Activated T-helper 1 cell treated with anti-CD3 and anti-CD28 coated beads, Interleukin-12 subunit alpha, Interleukin-12 subunit beta, Interleukin-2, Interleukin-4 antibody, amounts not matched to agents 30 ng/mL and 10 ng/mL and 1 ng/mL, durations not matched to agents 14 hours and 24 hours and 36 hours (primary cell): ENCODE data around the gene RAB13. TPM values are rescaled to one million over a fixed set of nuclear protein-coding genes. Genes with fewer than 3 reads are reported as not detected.

Source experiments
- DNase-seq: peaks from one replicate; pipeline ENCODE4 v3.0.0; 2021; ENCODE audit warnings: low spot score
- H3K27ac Mint-ChIP-seq: one replicate; pipeline ENCODE4 v1.8.0; 2021; ENCODE audit warnings: mild to moderate bottlenecking, mixed read lengths
- H3K27me3 Mint-ChIP-seq: one replicate; pipeline ENCODE4 v1.8.0; 2022; ENCODE audit warnings: mild to moderate bottlenecking, moderate library complexity, mixed read lengths; ENCODE audit not compliant: insufficient read depth
- H3K36me3 Mint-ChIP-seq: one replicate; pipeline ENCODE4 v1.8.0; 2021; ENCODE audit warnings: low read depth, mixed read lengths
- H3K4me1 Mint-ChIP-seq: one replicate; pipeline ENCODE4 v1.8.0; 2021; ENCODE audit warnings: low read depth, mixed read lengths
- H3K4me3 Mint-ChIP-seq: one replicate; pipeline ENCODE4 v1.8.0; 2021; ENCODE audit warnings: mild to moderate bottlenecking, moderate library complexity, mixed read lengths
- H3K9me3 Mint-ChIP-seq: one replicate; pipeline ENCODE4 v1.8.0; 2021; ENCODE audit warnings: mixed read lengths
- intact Hi-C: fragments of 100-400 bp; cut with micrococcal nuclease; formaldehyde crosslinking; loops from one replicate; pipeline ENCODE4 v1.15.1; 2024
- total RNA-seq: library from RNA; stranded (reverse); gene quantifications from 2 replicates; pipeline ENCODE4 v1.2.3, GENCODE V29; 2022

RAB13 gene
- total RNA-seq, 1 donor from 2014 or later = 3.3 TPM

DNA sequence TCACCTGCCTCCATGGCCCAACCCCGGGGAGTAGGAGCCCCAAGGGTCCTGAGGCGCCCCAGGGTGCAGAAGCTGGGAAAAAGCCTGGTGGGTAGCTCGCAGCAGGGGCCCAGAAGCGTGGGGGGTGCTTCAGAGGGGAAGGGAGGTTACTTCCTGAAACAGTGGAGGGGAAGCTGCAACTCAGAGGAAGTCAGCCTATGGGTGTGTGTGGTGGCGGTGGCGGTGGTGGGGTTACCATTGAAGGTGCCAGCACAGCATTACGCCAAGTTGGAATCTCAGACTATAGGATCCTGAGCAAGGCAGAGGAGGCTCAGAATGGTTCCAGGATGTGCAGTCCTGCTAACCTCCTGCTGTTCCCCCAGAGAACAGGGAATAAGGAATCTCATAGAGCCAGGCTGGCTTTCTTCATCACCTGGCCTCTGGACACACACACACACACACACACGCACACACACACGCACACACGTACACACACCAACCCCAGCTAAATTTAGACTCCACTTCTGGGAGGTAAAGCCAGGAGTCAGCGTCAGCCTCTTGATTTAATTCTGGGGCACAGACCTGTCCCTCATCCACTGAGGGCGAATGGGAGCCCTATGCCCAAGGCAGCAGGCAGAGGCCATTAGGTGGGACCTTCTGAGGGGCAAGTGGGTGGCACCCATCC lies 40.9 kb downstream of the RAB13 start:
- peaks cover 41% of the 10 kb centered on the region for H3K36me3 Mint-ChIP-seq
- intact Hi-C loops = loop anchor here (1.0 to 5.0 kb wide), 4 partner anchors 22 to 148 kb away; partner anchors contain the start of gene CREB3L4
- H3K27ac Mint-ChIP-seq = peak overlapping the region; percentile 97
- no peaks in the 10 kb centered on the region for H3K9me3 Mint-ChIP-seq
- H3K4me1 Mint-ChIP-seq = peaks cover 35% of the 10 kb centered on the region
- H3K27me3 Mint-ChIP-seq = no peaks in the 10 kb centered on the region
- H3K4me3 Mint-ChIP-seq = peak overlapping the region; percentile 88
- peak; percentile 72 for DNase-seq

DNA sequence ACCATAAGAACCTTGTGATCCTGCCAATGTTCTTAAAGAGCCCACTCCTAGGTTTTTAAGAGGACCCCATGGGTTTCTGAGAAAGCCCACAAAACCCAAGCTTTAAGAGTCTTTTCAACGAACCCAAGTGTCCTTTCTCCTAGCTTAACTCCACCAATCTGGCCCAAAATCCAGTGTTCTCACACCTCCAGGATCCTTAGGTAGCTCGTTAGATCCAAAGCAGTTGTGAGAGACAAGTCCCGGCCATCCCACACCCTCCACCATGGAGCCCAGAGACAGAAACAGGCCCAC lies 41.4 kb downstream of the RAB13 start:
- intact Hi-C loops = loop anchor here (1.0 to 5.0 kb wide), 4 partner anchors 21 to 147 kb away; partner anchors contain the start of gene CREB3L4
- DNase-seq = no peak
- Mint-ChIP-seq H3K4me1 (peaks cover 35% of the 10 kb centered on the region), H3K4me3 (peak overlapping the region; percentile 88), H3K27me3 (no peaks in the 10 kb centered on the region), H3K27ac (peak overlapping the region; percentile 97), H3K36me3 (peaks cover 42% of the 10 kb centered on the region), H3K9me3 (no peaks in the 10 kb centered on the region)

DNA sequence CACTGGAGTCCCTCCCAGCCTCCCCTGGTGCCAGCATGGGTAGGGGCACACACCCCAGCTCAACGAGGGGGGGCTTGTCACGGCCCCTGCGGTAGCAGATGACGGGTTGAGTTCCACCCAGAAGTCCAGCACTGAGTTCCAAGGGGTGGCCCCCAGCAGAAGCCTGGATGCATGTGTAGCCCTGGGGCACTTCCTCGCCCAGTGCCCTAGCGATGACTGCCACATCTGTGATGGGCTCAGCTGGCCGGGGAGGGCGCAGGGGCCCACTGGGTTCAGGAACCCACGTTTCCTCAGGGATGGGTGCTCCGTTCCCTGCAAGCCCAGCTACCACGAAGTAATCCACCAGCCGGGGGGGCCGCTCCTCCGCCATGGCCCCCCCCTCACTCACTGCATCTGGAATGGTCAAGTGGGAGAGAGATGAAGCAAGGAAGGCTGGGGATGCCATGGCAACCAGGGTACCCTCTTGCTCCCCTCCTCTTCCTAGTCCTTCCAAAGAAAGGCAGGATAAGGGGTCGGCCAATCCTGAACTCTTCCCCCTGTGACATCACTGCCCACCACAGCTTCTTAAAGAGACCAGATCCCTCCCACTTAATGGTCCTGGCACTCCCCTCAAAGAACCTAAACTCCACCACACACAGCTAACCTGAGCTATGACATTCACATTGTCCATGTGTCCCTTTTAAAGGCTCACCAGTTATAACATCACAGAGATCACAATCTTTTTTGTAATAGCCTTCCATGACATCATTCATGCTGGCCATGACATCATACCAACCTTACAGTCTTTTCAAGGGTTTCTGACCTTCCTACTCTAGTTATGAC lies 41.9 kb downstream of the RAB13 start:
- Mint-ChIP-seq H3K27me3 (no peaks in the 10 kb centered on the region), H3K27ac (peak overlapping the region; percentile 97), H3K36me3 (peaks cover 46% of the 10 kb centered on the region), H3K9me3 (no peaks in the 10 kb centered on the region), H3K4me3 (peak overlapping the region; percentile 88), H3K4me1 (peaks cover 35% of the 10 kb centered on the region)
- no peak for DNase-seq
- intact Hi-C loops = no loop called here

DNA sequence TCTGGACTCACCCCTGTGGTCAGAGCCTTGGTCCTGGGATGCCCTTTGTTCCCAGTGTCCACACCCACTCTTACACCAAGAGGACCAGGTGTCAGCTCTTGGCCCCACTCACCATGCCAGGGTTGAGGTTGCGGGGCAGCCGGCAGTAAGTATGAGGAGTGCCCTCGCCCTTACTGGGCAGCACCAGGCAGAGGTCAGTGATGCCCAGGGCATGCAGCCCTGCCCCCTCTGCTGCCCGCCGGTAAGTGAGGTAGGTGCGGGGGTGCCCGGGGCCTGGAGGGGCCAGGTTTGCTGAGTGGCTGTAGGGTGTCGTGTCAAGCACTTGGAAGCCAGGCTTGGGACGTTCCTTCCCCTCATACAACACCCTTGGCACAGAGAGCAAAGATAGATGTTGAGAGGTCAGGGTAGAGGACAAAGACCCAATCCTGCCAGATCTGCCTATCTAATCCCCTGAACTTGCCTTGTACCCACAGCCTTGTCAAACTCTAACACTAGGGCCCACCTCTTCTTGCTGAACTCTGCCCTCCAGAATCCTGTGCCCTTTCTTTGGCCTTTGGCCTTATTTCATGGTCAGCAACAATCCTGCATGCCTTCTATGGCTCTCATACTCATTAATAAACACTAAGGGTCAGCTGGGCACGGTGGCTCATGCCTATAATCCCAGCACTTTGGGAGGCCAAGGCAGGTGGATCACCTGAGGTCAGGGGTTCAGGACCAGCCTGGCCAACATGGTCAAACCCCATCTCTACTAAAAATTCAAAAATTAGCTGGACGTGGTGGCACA lies 43.2 kb downstream of the RAB13 start:
- no peaks in the 10 kb centered on the region for H3K27me3 Mint-ChIP-seq
- peaks cover 46% of the 10 kb centered on the region for H3K36me3 Mint-ChIP-seq
- intact Hi-C loops = no loop called here
- no peak overlapping the region for H3K4me3 Mint-ChIP-seq
- peaks cover 31% of the 10 kb centered on the region for H3K4me1 Mint-ChIP-seq
- peak overlapping the region; percentile 67 for H3K27ac Mint-ChIP-seq
- no peaks in the 10 kb centered on the region for H3K9me3 Mint-ChIP-seq
- DNase-seq = no peak

DNA sequence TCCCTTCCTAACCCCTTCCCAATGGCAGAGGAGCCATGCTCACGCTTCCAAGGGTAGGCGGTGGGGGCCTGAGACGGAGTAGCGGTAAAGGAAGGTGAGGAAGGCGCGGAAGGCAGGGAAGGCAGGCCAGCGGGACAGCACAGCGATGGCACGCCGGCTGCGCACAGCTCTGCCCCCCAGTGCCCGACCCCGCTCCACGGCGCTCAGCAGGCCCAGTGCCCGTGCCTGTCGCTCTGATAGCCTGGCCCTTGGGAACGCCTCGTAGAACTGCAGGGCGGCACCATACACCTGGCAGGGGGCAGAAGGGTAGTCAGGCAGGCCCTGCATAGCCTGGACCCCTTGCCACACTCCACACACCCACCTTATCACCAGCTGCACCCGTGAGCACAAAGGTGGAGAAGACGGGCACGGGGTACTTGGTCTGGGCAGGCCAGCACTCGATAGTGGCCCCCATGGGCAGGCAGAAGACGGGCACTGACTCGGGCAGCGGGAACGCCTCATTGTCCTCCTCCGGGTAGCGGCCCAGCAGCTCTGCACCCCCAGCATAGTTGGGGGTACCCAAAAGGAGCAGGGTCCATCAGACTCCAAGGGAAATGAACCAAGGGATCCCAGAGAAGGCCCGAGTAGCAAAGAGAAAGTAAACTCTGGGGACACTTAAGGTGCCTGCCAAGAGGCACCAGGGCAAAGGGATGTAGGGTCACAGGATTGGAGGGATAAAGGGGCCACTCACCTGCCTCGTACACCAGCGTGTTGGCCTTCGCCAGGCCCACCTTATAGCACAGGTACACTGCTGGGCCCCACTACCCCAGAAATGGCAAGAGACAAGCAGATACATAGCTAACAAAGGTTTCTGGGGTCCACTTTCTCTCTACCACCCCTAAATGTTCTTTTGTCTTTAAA lies 44.1 kb downstream of the RAB13 start:
- intact Hi-C loops = no loop called here
- no peak for DNase-seq
- Mint-ChIP-seq H3K4me1 (peaks cover 27% of the 10 kb centered on the region), H3K27ac (peak overlapping the region; percentile 58), H3K27me3 (no peaks in the 10 kb centered on the region), H3K9me3 (no peaks in the 10 kb centered on the region), H3K4me3 (no peak overlapping the region), H3K36me3 (peaks cover 52% of the 10 kb centered on the region)

GRCh38 chr1:153940756-153941155 lies 45.4 kb downstream of the RAB13 start:
- H3K27me3 Mint-ChIP-seq = no peaks in the 10 kb centered on the region
- H3K4me1 Mint-ChIP-seq = peaks cover 22% of the 10 kb centered on the region
- H3K36me3 Mint-ChIP-seq = peaks cover 63% of the 10 kb centered on the region
- intact Hi-C loops = no loop called here
- H3K9me3 Mint-ChIP-seq = no peaks in the 10 kb centered on the region
- H3K4me3 Mint-ChIP-seq = no peak overlapping the region
- H3K27ac Mint-ChIP-seq = no peak overlapping the region
- DNase-seq = no peak

GRCh38 chr1:153939476-153939875 lies 46.7 kb downstream of the RAB13 start:
- H3K36me3 Mint-ChIP-seq = peaks cover 67% of the 10 kb centered on the region
- no peak for DNase-seq
- no peak overlapping the region for H3K27ac Mint-ChIP-seq
- no peak overlapping the region for H3K4me3 Mint-ChIP-seq
- no peaks in the 10 kb centered on the region for H3K9me3 Mint-ChIP-seq
- intact Hi-C loops = no loop called here
- no peaks in the 10 kb centered on the region for H3K27me3 Mint-ChIP-seq
- peaks cover 14% of the 10 kb centered on the region for H3K4me1 Mint-ChIP-seq

DNA sequence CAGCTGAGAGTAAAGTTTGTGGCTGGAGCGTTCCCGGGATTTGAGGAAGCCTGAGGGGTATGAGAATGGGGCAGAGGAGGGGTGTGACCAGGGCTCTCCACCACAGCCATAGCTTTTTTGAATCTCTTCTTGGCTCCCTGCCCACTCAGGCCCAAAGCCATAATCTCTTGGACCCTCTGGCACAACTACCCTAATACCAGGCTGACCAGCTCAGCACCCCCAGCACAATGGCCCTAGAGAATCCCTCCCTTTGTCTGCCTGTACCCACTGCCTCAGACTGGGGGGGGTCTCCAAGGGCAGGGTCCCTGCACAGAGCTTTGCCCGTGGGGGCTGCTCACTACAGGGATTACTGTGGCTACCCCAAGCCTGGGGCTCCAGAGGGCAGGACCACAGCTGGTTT lies 47.1 kb downstream of the RAB13 start:
- H3K4me1 Mint-ChIP-seq = peaks cover 10% of the 10 kb centered on the region
- no peak for DNase-seq
- no peaks in the 10 kb centered on the region for H3K9me3 Mint-ChIP-seq
- no peak overlapping the region for H3K27ac Mint-ChIP-seq
- intact Hi-C loops = no loop called here
- H3K36me3 Mint-ChIP-seq = peaks cover 69% of the 10 kb centered on the region
- H3K27me3 Mint-ChIP-seq = no peaks in the 10 kb centered on the region
- H3K4me3 Mint-ChIP-seq = no peak overlapping the region

GRCh38 chr1:153937331-153937730 lies 48.8 kb downstream of the RAB13 start:
- peaks cover 64% of the 10 kb centered on the region for H3K36me3 Mint-ChIP-seq
- H3K27ac Mint-ChIP-seq = no peak overlapping the region
- no peaks in the 10 kb centered on the region for H3K9me3 Mint-ChIP-seq
- DNase-seq = no peak
- no peaks in the 10 kb centered on the region for H3K27me3 Mint-ChIP-seq
- H3K4me3 Mint-ChIP-seq = no peak overlapping the region
- H3K4me1 Mint-ChIP-seq = no peaks in the 10 kb centered on the region
- intact Hi-C loops = no loop called here

DNA sequence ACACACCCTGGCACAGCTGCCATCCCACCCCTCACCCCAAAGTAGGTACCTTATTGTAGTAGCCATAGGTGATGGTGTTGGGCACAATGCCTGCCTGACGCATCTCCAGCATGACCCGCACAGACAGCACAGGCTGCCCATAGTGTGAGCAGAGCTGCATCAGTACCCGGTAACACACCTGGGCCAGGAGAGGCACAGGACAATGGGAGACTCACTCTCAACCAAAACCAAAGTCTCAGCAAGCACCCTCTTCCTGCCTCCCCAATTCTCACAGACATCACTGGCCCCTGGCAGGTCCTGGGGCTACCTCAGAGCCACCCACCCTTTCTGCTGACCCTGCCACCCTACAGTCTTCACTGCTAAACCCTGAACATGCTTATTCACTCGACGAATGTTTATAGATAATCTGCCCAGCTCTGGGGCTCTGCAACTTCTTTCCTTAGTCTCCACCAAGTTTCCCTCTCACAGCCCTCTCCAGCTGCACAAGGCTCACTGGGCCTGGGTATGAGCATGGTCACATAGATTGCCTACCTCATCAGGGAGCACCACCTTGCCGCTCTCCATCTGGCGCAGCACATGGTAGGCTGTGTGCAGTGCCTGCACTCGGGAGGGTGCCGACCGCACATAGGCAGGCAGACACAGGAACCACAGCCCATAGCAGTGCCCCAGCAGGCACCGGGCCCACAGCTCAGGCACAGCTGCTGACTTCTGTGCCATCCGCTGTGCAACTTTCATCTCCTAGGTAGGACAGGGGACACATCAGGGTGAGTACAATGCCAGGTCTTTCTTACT lies 49.9 kb downstream of the RAB13 start:
- no peaks in the 10 kb centered on the region for H3K4me1 Mint-ChIP-seq
- intact Hi-C loops = no loop called here
- H3K27ac Mint-ChIP-seq = no peak overlapping the region
- H3K4me3 Mint-ChIP-seq = no peak overlapping the region
- no peaks in the 10 kb centered on the region for H3K9me3 Mint-ChIP-seq
- H3K36me3 Mint-ChIP-seq = peaks cover 56% of the 10 kb centered on the region
- no peaks in the 10 kb centered on the region for H3K27me3 Mint-ChIP-seq
- no peak for DNase-seq

DNA sequence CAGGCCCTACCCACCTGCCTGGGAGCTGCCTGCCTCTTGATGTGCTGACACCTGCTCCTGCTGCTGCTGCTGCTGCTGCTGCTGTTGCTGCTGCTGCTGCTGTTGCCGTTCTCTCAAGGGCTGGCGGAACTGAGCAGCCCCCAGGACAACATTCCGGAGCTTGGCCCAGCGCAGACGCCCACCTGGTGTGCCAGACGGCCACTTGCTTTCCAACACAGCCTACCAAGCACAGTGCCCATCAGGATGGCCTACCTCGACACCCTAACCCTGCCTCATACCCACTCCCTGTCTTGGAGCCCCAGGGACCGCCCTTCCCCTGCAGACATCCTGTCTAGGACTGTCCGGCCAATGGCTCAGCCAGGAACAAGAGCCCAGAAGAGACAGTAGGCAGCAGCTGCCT lies 51.4 kb downstream of the RAB13 start:
- Mint-ChIP-seq H3K27me3 (no peaks in the 10 kb centered on the region), H3K9me3 (no peaks in the 10 kb centered on the region), H3K4me3 (no peak overlapping the region), H3K36me3 (peaks cover 43% of the 10 kb centered on the region), H3K27ac (no peak overlapping the region), H3K4me1 (no peaks in the 10 kb centered on the region)
- intact Hi-C loops = no loop called here
- DNase-seq = no peak

GRCh38 chr1:153933955-153934354 lies 52.2 kb downstream of the RAB13 start:
- Mint-ChIP-seq H3K36me3 (peaks cover 37% of the 10 kb centered on the region), H3K9me3 (no peaks in the 10 kb centered on the region), H3K4me1 (peaks cover under 1% of the 10 kb centered on the region), H3K27ac (no peak overlapping the region), H3K27me3 (no peaks in the 10 kb centered on the region), H3K4me3 (no peak overlapping the region)
- intact Hi-C loops = no loop called here
- DNase-seq = no peak
